ENCODE data around the gene SEPTIN10. TPM values are rescaled to one million over a fixed set of nuclear protein-coding genes. Genes with fewer than 3 reads are reported as not detected.

The SEPTIN10 gene
- total RNA-seq, 2 donors from 2014 or later = 41.5 to 69.8 TPM

DNA sequence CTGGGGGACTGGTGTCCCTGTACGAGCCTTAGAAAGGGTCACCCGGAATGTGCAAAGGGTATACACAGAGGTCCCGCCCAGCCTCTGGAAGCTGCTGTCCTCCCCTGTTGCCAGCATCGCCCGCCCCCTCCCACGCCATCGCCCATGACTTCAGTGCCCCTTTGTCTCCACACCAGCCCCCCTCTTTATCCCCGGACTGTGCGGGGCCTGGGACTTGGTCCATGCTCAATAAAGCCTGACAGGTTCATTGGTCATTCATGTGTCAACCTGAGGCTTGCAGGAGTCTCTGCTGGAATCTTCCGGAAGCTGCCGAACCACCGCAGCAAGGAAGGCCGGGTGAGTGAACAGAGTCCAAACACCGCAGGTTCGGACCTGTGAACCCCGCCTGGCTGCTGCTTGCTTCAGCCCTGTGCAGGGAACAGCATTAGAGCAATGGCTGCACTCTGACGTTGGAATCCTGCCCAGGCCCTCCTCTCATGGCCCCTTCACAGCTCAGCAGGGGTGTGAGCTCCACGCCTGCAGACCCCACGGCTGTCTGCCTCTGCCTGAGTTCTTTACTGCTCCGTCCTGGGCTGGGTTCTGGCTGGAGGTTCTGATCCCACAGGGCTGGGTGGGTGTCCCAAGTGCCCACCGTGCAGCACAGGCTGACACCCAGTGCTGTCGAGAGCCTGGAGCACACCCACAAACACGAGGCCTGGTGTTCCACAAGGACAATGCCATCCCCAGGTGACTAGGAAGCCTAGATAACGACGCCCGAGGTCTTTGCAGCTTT, 96.5 kb downstream of the SEPTIN10 start:
- H3K4me3 ChIP-seq = no peak overlapping the region
- no peak overlapping the region for H3K9ac ChIP-seq (ENCODE audit: low read depth in 2 of 2, low read length in 2 of 2)
- H3K27ac ChIP-seq = no peak overlapping the region
- H3K27me3 ChIP-seq = no peaks in the 10 kb centered on the region
- H3K36me3 ChIP-seq = no peaks in the 10 kb centered on the region
- DNase-seq = no peak
- H3K9me3 ChIP-seq = no peaks in the 10 kb centered on the region
- no peaks in the 10 kb centered on the region for H3K4me1 ChIP-seq
- TF ChIP-seq, protein P1, sequence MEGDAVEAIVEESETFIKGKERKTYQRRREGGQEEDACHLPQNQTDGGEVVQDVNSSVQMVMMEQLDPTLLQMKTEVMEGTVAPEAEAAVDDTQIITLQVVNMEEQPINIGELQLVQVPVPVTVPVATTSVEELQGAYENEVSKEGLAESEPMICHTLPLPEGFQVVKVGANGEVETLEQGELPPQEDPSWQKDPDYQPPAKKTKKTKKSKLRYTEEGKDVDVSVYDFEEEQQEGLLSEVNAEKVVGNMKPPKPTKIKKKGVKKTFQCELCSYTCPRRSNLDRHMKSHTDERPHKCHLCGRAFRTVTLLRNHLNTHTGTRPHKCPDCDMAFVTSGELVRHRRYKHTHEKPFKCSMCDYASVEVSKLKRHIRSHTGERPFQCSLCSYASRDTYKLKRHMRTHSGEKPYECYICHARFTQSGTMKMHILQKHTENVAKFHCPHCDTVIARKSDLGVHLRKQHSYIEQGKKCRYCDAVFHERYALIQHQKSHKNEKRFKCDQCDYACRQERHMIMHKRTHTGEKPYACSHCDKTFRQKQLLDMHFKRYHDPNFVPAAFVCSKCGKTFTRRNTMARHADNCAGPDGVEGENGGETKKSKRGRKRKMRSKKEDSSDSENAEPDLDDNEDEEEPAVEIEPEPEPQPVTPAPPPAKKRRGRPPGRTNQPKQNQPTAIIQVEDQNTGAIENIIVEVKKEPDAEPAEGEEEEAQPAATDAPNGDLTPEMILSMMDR (IDR thresholded peaks at IDR 0.05) = no peak
- intact Hi-C loops (cut with DNase I) = loop anchor here (10.0 kb wide), 1 partner anchor 663 kb away; no protein-coding TSS in a partner anchor

DNA sequence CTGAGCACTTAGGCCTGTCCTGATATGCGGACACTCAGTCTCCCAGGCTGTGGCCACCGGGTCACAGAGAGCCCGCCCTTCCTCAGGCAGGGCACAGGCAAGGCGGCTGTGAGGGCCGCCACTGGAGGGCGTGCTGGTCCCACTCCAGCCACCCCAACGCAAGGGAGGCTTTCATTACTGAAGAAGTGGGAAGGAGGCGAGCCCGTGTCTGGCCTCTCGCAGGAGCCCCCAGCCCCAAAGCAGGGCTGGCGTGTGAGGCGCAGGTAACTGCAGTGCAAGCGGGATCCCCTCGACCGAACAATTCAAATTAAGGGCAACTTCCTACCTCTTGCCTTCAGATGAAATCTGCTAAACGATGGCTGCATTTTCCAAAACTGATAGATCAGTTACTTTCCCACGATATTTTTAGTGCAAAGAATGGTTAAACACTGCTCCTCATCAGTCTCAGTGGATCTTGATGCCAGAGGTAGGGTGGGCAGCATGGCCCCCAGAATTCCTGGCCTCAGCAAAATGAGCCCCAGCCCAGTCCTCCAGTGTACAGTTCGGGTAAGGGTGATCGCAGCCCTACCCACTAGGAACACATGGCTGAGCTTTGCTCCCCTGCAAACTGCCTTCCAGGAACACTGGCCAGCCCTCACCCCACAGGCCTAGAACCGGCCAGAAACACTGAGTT, 97.2 kb downstream of the SEPTIN10 start:
- H3K27ac ChIP-seq = no peak overlapping the region
- no peaks in the 10 kb centered on the region for H3K9me3 ChIP-seq
- H3K27me3 ChIP-seq = no peaks in the 10 kb centered on the region
- no peak overlapping the region for H3K9ac ChIP-seq (ENCODE audit: low read depth in 2 of 2, low read length in 2 of 2)
- H3K4me3 ChIP-seq = no peak overlapping the region
- intact Hi-C loops (cut with DNase I) = loop anchor here (10.0 kb wide), 1 partner anchor 662 kb away; no protein-coding TSS in a partner anchor
- peak; percentile 70 for DNase-seq
- H3K4me1 ChIP-seq = no peaks in the 10 kb centered on the region
- TF ChIP-seq, protein P1 (IDR thresholded peaks at IDR 0.05) = peak; percentile 68
- H3K36me3 ChIP-seq = no peaks in the 10 kb centered on the region

DNA sequence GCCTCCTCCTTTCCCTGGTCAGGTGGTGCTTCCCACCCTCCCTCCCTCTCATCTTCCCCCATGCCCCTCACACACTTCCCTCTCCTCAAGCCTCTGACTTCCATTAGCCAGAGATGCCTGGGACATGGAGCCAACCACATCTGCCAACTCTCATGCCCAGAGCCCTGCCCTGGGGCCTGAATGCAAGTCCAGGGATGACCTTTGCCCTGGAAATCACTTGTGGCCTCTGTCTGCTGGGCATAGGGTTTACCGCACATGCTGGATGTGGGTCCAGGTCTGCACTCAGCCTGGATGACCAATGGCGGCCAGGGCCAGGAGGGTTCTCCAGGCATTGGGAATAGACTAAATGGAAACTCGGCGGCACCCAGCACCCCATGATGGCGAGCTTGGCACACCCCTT, 98.9 kb downstream of the SEPTIN10 start:
- no peaks in the 10 kb centered on the region for H3K27me3 ChIP-seq
- no peaks in the 10 kb centered on the region for H3K36me3 ChIP-seq
- H3K9ac ChIP-seq (ENCODE audit: low read depth in 2 of 2, low read length in 2 of 2) = no peak overlapping the region
- no peaks in the 10 kb centered on the region for H3K4me1 ChIP-seq
- TF ChIP-seq, protein P1 (IDR thresholded peaks at IDR 0.05) = no peak
- no peak for DNase-seq
- H3K4me3 ChIP-seq = no peak overlapping the region
- H3K27ac ChIP-seq = peak overlapping the region; percentile 59
- intact Hi-C loops (cut with DNase I) = loop anchor here (5.0 to 10.0 kb wide), 2 partner anchors 68 to 660 kb away; no protein-coding TSS in a partner anchor
- H3K9me3 ChIP-seq = no peaks in the 10 kb centered on the region

DNA sequence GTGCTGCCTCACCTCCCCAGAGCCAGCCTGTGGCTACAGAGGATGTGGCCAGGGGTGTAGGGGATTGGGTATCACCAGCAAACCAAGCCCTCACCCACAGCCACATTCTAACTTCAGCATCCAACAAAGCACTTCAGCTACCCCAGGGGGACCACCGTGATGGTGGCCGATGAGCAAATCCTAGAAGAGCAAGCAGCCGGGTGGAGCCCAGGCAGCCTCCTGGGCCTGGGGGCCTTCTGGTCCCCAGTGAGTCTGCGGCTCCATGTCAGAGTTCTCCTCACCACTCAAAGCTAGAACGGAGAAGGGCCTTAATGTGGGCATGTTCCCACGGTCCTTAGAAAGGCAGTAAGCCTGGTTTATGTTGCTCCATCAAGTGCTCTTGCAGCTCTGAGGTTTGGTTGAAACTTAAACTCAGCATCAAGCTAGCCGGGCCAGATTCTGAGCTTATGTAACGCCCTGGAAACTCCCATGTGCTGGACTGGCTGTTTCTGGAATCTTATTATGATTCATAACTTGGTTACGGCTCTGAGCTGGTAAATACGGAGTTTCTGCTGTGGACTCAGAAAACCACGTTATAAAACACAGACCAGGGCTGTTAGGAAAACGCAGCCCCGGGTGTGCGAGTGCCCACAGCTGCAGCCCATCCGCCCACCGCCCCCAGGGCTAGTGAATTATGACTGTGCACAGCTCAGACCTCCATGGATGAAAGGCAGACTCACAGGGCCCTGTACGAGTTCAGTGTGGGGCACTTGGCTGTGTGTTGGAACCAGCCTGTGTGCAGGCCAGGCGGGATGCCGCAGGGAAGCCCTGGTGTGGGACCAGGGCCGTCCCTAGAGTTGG, 99.8 kb downstream of the SEPTIN10 start:
- intact Hi-C loops (cut with DNase I) = loop anchor here (5.0 to 10.0 kb wide), 2 partner anchors 67 to 659 kb away; no protein-coding TSS in a partner anchor
- H3K27me3 ChIP-seq = no peaks in the 10 kb centered on the region
- no peaks in the 10 kb centered on the region for H3K4me1 ChIP-seq
- TF ChIP-seq, protein P1 (IDR thresholded peaks at IDR 0.05) = no peak
- peak; percentile 29 for DNase-seq
- H3K36me3 ChIP-seq = no peaks in the 10 kb centered on the region
- no peaks in the 10 kb centered on the region for H3K9me3 ChIP-seq
- peak overlapping the region; percentile 59 for H3K27ac ChIP-seq
- no peak overlapping the region for H3K4me3 ChIP-seq
- peak overlapping the region in 1 of 2 donors; percentile 31 for H3K9ac ChIP-seq (ENCODE audit: low read depth in 2 of 2, low read length in 2 of 2)

DNA sequence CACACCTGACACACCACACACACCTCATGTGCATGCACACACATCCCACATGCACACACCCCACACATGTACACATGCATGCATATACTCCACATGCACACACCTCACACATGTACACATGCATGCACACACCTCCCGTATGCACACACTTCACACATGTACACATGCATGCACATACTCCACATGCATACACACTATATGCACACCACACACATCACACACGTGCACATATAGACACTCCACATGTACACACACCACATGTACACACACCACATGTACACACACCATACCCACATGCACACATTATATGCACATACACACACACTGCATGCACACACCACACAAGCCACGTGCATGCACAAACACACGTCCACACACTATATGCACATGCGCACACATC, 100.5 kb downstream of the SEPTIN10 start:
- H3K9me3 ChIP-seq = no peaks in the 10 kb centered on the region
- H3K27ac ChIP-seq = no peak overlapping the region
- H3K4me3 ChIP-seq = no peak overlapping the region
- TF ChIP-seq, protein P1 (IDR thresholded peaks at IDR 0.05) = no peak
- no peaks in the 10 kb centered on the region for H3K36me3 ChIP-seq
- no peak for DNase-seq
- intact Hi-C loops (cut with DNase I) = loop anchor here (5.0 to 10.0 kb wide), 2 partner anchors 66 to 658 kb away; no protein-coding TSS in a partner anchor
- no peak overlapping the region for H3K9ac ChIP-seq (ENCODE audit: low read depth in 2 of 2, low read length in 2 of 2)
- no peaks in the 10 kb centered on the region for H3K27me3 ChIP-seq
- H3K4me1 ChIP-seq = no peaks in the 10 kb centered on the region

Measured in colonic mucosa (tissue), 4 donors.